Diencephalon (tissue), 1 donor: ENCODE measurements around the gene NOS2. TPM values are rescaled to one million over a fixed set of nuclear protein-coding genes. Genes with fewer than 3 reads are reported as not detected.

Experiments
- small RNA-seq: library from RNA; depleted of rRNA; stranded (forward); fragments of <200 nt; gene quantifications from one replicate; pipeline ENCODE3, GENCODE V24; 2014
- total RNA-seq: library from RNA; depleted of rRNA; stranded (reverse); fragments of >200 nt; gene quantifications from one replicate; pipeline ENCODE4 v1.2.3, GENCODE V29; 2014

Gene NOS2
- 2.1 TPM for total RNA-seq

DNA sequence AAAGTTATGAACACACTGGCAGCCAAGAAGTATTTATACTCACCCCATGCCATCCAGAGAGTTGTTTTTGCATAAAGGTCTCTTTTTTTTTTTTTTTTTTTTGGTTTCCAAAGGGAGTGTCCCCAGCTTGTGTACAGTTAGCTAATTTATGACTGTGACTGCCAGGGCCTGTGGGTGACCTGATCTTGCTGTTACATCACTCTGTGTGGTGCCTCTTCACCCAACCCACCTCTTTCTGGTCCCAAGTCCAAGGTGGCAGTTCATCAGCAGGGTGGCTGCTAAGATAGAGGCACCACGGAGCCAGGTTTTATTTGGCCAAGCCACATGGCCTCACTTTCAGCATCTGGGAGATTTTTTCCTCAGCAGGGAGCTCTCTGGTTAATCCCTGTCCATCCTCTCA is at the start of gene NOS2:
Gene NOS2, minus strand, starts transcription at position 8 of the 400 bp plus-strand sequence. CDS start 1,720 bp downstream, outside the sequence.

Small RNAs within 50 kb of the gene (small RNA-seq; reads per million reads assigned to genes)
- gene AC130289.1 (not detected), gene AC130289.2 (not detected)

Other genes with a start within 250 kb of the NOS2 start
- 1.2 TPM for gene LGALS9, start 169.3 kb downstream of the NOS2 start, total RNA-seq
- 17.8 TPM for gene LYRM9, start 92.8 kb upstream of the NOS2 start, total RNA-seq
- gene NLK, start 242.1 kb upstream of the NOS2 start, total RNA-seq, result 73.1 TPM